Measurements from ENCODE around the gene RAB44. TPM values are rescaled to one million over a fixed set of nuclear protein-coding genes. Genes with fewer than 3 reads are reported as not detected.

RAB44 gene
- total and polyA plus RNA-seq, 2 experiments from 2014 or later = not detected

GRCh38 chr6:36769183-36769675 is 71.6 kb downstream of the RAB44 start:
- Histone ChIP-seq H2AFZ (no peak overlapping the region), H3K9me2 (replicated peaks; ENCODE audit: insufficient read depth) (no peaks in the 10 kb centered on the region), H3K36me3 (replicated peaks; ENCODE audit: insufficient read depth, low read depth) (no peaks in the 10 kb centered on the region), H3K27me3 (no peaks in the 10 kb centered on the region), H3K4me2 (no peak overlapping the region), H3K27ac (no peak overlapping the region), H3K4me3 (no peak overlapping the region), H3K79me2 (no peaks in the 10 kb centered on the region), H3K9me3 (ENCODE audit: low read depth) (no peaks in the 10 kb centered on the region), H4K20me1 (ENCODE audit: insufficient read depth, poor library complexity, severe bottlenecking) (no peaks in the 10 kb centered on the region), H3K4me1 (ENCODE audit: insufficient read depth) (no peaks in the 10 kb centered on the region)
- WGBS (ENCODE audit: low lambda C conversion rate, missing lambda C conversion rate) = 58% methylated on average over 7 of the region's 7 CpGs
- TF ChIP-seq CTCF (IDR thresholded peaks at IDR 0.05; ENCODE audit: poor library complexity) (no peak), EZH2 (IDR thresholded peaks at IDR 0.05; ENCODE audit: borderline replicate concordance) (no peak), EZH2phosphoT487 (IDR thresholded peaks at IDR 0.05; ENCODE audit: low read depth, severe bottlenecking, unreplicated experiment) (no peak)
- DNase-seq (ENCODE audit: low spot score) = no peak

GRCh38 chr6:36769676-36770499 is 72.3 kb downstream of the RAB44 start:
- 87% methylated on average over 18 of the region's 18 CpGs for WGBS (ENCODE audit: low lambda C conversion rate, missing lambda C conversion rate)
- no peak overlapping the region for H3K4me2 ChIP-seq
- no peaks in the 10 kb centered on the region for H3K79me2 ChIP-seq
- no peak overlapping the region for H3K27ac ChIP-seq
- no peaks in the 10 kb centered on the region for H3K9me3 ChIP-seq (ENCODE audit: low read depth)
- no peak for DNase-seq (ENCODE audit: low spot score)
- no peak overlapping the region for H2AFZ ChIP-seq
- H4K20me1 ChIP-seq (ENCODE audit: insufficient read depth, poor library complexity, severe bottlenecking) = no peaks in the 10 kb centered on the region
- TF ChIP-seq EZH2 (IDR thresholded peaks at IDR 0.05; ENCODE audit: borderline replicate concordance) (no peak), EZH2phosphoT487 (IDR thresholded peaks at IDR 0.05; ENCODE audit: low read depth, severe bottlenecking, unreplicated experiment) (no peak), CTCF (IDR thresholded peaks at IDR 0.05; ENCODE audit: poor library complexity) (no peak)
- H3K4me1 ChIP-seq (ENCODE audit: insufficient read depth) = no peaks in the 10 kb centered on the region
- H3K4me3 ChIP-seq = no peak overlapping the region
- no peaks in the 10 kb centered on the region for H3K36me3 ChIP-seq (replicated peaks; ENCODE audit: insufficient read depth, low read depth)
- no peaks in the 10 kb centered on the region for H3K9me2 ChIP-seq (replicated peaks; ENCODE audit: insufficient read depth)
- no peaks in the 10 kb centered on the region for H3K27me3 ChIP-seq

- H3K9me2 ChIP-seq (replicated peaks; ENCODE audit: insufficient read depth) = no peaks in the 10 kb centered on the region
- TF ChIP-seq EZH2phosphoT487 (IDR thresholded peaks at IDR 0.05; ENCODE audit: low read depth, severe bottlenecking, unreplicated experiment) (no peak), CTCF (IDR thresholded peaks at IDR 0.05; ENCODE audit: poor library complexity) (no peak), EZH2 (IDR thresholded peaks at IDR 0.05; ENCODE audit: borderline replicate concordance) (no peak)
- 88% methylated on average over 2 of the region's 2 CpGs for WGBS (ENCODE audit: low lambda C conversion rate, missing lambda C conversion rate)
- DNase-seq (ENCODE audit: low spot score) = no peak
- H3K4me1 ChIP-seq (ENCODE audit: insufficient read depth) = no peaks in the 10 kb centered on the region
- H3K4me3 ChIP-seq = no peak overlapping the region
- H3K9me3 ChIP-seq (ENCODE audit: low read depth) = no peaks in the 10 kb centered on the region
- no peaks in the 10 kb centered on the region for H3K79me2 ChIP-seq
- no peak overlapping the region for H3K4me2 ChIP-seq
- no peak overlapping the region for H3K27ac ChIP-seq
- H3K36me3 ChIP-seq (replicated peaks; ENCODE audit: insufficient read depth, low read depth) = no peaks in the 10 kb centered on the region
- no peaks in the 10 kb centered on the region for H4K20me1 ChIP-seq (ENCODE audit: insufficient read depth, poor library complexity, severe bottlenecking)
- no peaks in the 10 kb centered on the region for H3K27me3 ChIP-seq
- H2AFZ ChIP-seq = no peak overlapping the region
These were observed 73.5 kb downstream of the RAB44 start for GRCh38 chr6:36771145-36771544.

All from hepatocyte (in vitro differentiated cells).